Measurements from ENCODE around the gene COL4A1.

COL4A1 gene

GRCh38 chr13:110254751-110255553 is 52.0 kb downstream of the COL4A1 start:
- H3K27me3 ChIP-seq (ENCODE audit: insufficient read depth, poor library complexity, severe bottlenecking), result no peaks in the 10 kb centered on the region
- no peak for DNase-seq (ENCODE audit: low read depth in 1 of 2, low spot score in 1 of 2)
- no peak overlapping the region for H3K27ac ChIP-seq (replicated peaks)
- no peak for TF ChIP-seq POLR2AphosphoS5 (IDR thresholded peaks at IDR 0.05; ENCODE audit: low read depth)
- TF ChIP-seq GABPA (IDR thresholded peaks at IDR 0.05; ENCODE audit: low read depth), result no peak
- TF ChIP-seq REST (IDR thresholded peaks at IDR 0.05; ENCODE audit: insufficient replicate concordance, low read depth), result no peak
- no peak for TF ChIP-seq SPI1 (IDR thresholded peaks at IDR 0.05; ENCODE audit: borderline replicate concordance, low read depth)
- TF ChIP-seq, protein P1, sequence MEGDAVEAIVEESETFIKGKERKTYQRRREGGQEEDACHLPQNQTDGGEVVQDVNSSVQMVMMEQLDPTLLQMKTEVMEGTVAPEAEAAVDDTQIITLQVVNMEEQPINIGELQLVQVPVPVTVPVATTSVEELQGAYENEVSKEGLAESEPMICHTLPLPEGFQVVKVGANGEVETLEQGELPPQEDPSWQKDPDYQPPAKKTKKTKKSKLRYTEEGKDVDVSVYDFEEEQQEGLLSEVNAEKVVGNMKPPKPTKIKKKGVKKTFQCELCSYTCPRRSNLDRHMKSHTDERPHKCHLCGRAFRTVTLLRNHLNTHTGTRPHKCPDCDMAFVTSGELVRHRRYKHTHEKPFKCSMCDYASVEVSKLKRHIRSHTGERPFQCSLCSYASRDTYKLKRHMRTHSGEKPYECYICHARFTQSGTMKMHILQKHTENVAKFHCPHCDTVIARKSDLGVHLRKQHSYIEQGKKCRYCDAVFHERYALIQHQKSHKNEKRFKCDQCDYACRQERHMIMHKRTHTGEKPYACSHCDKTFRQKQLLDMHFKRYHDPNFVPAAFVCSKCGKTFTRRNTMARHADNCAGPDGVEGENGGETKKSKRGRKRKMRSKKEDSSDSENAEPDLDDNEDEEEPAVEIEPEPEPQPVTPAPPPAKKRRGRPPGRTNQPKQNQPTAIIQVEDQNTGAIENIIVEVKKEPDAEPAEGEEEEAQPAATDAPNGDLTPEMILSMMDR (IDR thresholded peaks at IDR 0.05; ENCODE audit: insufficient read depth, low read length), result no peak
- no peak overlapping the region for H3K4me3 ChIP-seq (replicated peaks; ENCODE audit: insufficient read depth, low read length)

GRCh38 chr13:110254151-110254679 is 52.7 kb downstream of the COL4A1 start:
- H3K27ac ChIP-seq (replicated peaks), result no peak overlapping the region
- H3K27me3 ChIP-seq (ENCODE audit: insufficient read depth, poor library complexity, severe bottlenecking), result peaks cover 2% of the 10 kb centered on the region
- TF ChIP-seq SPI1 (IDR thresholded peaks at IDR 0.05; ENCODE audit: borderline replicate concordance, low read depth), result no peak
- TF ChIP-seq POLR2AphosphoS5 (IDR thresholded peaks at IDR 0.05; ENCODE audit: low read depth), result no peak
- TF ChIP-seq, protein P1 (IDR thresholded peaks at IDR 0.05; ENCODE audit: insufficient read depth, low read length), result no peak
- TF ChIP-seq REST (IDR thresholded peaks at IDR 0.05; ENCODE audit: insufficient replicate concordance, low read depth), result no peak
- no peak for TF ChIP-seq GABPA (IDR thresholded peaks at IDR 0.05; ENCODE audit: low read depth)
- DNase-seq (ENCODE audit: low read depth in 1 of 2, low spot score in 1 of 2), result no peak
- H3K4me3 ChIP-seq (replicated peaks; ENCODE audit: insufficient read depth, low read length), result no peak overlapping the region

- Histone ChIP-seq H3K27ac (replicated peaks) (no peak overlapping the region), H3K4me3 (replicated peaks; ENCODE audit: insufficient read depth, low read length) (no peak overlapping the region), H3K27me3 (ENCODE audit: insufficient read depth, poor library complexity, severe bottlenecking) (peaks cover 2% of the 10 kb centered on the region)
- DNase-seq (ENCODE audit: low read depth in 1 of 2, low spot score in 1 of 2), result no peak
- TF ChIP-seq SPI1 (IDR thresholded peaks at IDR 0.05; ENCODE audit: borderline replicate concordance, low read depth) (no peak), GABPA (IDR thresholded peaks at IDR 0.05; ENCODE audit: low read depth) (no peak), REST (IDR thresholded peaks at IDR 0.05; ENCODE audit: insufficient replicate concordance, low read depth) (no peak), POLR2AphosphoS5 (IDR thresholded peaks at IDR 0.05; ENCODE audit: low read depth) (no peak)
- TF ChIP-seq, protein P1 (IDR thresholded peaks at IDR 0.05; ENCODE audit: insufficient read depth, low read length), result no peak
Observed at GRCh38 chr13:110251193-110251819, 55.7 kb downstream of the COL4A1 start.
